HG02870 (cell line): ENCODE measurements around the gene MRPL9.
A peak's percentile ranks its signal among the peaks of the same experiment; 100 is the strongest.

ENCODE experiments used
- ATAC-seq: cut with Tn5 transposase; IDR thresholded peaks from one replicate; pipeline ENCODE4 v1.9.1; 2021; ENCODE audit warnings: mild to moderate bottlenecking, moderate library complexity; ENCODE audit not compliant: unreplicated experiment

MRPL9 gene

DNA sequence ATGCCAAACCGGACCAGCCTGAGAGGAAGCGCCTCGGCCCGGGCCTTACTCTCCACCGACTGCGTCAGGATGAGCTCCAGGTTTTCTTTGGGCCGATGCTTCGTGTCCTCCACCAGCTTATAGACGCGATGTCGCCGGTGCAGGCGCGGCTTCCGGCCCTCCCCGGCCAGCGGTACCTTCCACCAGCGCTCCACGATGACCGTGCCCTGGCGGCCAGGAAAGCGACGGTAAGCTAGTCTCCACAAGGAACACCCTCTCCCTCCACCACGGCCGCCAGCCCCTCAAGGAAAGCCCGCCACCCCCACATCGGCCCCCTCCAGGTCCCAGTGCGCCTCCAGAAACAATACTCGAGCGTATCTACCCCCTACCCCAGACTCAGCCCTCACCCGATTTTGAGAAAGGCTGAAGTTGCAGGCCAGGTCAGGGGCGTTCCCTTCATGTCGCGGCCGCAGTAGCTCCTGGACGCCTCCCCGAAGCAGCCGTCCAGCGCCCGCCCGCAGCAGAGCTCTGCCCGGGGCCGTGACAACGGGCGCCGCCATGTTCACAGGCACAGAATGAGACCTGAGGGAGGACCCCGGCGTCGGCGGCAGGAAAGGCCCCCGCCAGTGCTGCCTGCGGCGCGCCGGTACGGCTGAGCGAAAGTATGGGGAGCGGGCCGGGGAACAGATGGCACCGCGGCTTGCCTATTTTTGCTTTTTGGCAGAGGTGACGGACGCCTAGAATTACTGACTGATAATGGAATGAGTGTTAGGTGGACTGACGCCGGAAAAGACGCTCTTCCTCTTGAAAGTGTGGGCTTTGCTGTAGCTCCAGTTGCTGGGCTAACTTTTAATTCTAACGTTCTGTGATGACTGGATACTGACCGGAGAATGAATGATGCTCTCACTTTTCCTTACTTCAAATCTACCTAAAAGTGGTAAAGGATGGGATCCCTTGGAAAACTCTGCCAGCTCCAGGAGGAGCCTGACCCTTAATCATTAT is at the start of gene MRPL9:
Gene MRPL9 (minus strand): TSS at position 556 of the 981 bp plus-strand sequence. CDS start 17 bp downstream, at position 539.
- ATAC-seq, result peak; percentile 90

DNA sequence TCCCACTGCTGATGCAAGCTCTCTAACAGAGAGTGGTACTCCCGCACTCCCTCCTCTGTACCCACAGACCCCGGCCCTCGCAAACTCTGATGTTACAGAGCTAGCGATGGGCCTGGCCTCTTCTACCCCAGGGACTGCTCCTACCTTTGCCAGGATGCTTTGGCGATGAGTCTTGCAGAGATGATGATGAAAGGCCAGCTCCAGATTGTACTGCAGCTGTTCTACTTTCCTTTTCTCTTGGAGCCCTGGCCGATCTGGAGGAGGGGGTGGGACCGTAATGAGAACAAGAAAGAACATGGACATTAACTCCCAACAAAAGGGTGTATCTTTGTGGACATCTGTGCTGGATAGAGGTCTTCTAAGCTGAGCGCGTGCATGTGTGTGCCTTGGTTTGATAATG is 47.9 kb upstream of the MRPL9 start:
- no peak for ATAC-seq

DNA sequence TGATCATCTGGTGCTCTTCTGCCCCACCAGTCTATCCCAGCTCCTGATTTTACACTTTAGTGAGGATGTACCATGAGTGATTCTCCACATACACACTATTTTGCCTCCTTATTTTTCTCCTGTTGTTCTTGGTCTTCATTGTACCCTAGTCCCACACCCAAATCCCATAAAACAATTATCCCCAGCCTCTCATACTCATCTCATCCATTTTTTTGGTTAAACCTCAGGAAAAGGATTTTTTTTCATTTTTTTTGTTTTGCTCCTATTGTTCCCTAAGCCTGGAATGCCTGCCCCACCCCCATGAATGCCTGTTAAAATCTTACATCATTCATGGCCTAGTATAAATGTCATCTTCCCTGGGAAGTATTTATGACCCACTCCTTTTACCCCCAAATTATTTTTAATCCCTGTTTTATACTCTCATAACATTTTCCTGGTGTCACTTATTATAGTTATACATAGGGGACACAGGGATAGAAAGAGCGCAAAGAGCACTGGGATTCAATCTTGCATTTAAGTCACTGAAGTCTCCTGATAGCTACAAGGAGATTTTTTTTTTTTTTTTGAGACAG is 46.8 kb upstream of the MRPL9 start:
- ATAC-seq, result no peak

DNA sequence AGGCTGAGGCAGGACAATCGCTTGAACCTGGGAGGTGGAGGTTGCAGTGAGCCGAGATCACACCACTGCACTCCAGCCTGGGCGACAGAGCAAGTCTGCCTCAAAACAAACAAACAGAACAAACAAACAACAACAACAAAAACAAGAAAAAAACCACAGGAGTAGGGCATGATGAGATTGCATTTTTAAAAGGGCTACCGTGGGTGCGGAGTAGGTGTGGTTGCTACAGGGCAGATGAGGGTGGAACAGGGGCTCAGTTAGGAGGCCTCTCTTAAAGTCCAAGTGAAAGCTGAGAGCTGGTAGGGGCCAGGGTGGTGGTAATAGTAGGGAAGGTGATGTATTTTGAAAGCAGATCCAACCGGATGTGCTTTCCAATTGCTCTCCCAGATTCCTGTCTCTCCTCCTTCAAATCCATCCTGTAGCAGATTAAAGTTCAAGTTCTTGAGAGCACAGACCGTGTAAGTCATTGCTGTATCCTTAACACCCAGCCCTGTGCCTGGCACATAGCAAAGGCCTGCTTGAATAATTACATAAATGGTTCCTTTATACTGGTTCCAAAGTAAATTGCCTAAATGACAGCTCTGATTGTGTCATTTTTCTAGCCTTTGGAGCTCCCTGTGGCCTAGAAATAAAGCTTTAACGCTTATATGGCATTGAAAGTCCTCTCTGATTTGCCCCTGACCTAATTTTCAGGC is 46.1 kb upstream of the MRPL9 start:
- ATAC-seq, result no peak

DNA sequence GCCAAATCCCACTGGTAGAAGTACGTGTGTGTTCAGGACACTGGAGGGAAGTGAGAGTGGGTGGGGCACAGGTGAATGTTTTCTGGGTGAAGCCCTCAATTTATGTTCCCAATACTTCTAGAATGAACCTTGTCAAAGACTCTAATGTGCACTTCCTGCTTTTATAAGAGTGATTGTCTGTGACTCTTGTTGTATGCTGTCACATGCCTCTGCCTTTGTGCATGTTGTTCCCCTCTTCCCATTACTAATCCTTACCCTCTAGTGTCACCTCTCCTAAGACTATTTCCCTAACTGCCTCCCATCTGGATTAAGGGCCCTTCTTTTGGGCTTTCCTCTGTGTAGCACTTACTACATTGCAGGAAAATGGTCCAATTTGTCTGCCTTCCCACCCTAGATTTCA is 44.5 kb upstream of the MRPL9 start:
- no peak for ATAC-seq

DNA sequence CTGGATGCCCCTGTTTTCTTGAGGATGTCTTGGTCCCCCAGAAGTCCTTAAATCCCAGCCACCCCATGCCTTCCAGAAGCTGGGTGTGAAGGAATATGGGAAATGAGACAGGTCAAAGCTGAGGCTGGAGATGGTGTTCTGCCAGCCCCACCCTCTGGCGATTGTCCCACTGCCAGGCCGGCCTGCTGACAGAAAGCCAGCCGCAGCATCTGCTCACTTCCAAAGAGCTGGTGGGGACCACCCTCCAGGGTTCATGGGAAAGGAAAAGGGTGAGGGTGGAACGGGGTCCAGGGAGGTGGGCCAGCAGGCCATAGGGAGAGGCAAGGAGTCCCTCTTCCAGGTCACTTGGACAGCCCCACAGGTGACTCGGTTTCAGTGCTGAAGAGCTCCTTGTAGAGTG is 43.8 kb upstream of the MRPL9 start:
- no peak for ATAC-seq

DNA sequence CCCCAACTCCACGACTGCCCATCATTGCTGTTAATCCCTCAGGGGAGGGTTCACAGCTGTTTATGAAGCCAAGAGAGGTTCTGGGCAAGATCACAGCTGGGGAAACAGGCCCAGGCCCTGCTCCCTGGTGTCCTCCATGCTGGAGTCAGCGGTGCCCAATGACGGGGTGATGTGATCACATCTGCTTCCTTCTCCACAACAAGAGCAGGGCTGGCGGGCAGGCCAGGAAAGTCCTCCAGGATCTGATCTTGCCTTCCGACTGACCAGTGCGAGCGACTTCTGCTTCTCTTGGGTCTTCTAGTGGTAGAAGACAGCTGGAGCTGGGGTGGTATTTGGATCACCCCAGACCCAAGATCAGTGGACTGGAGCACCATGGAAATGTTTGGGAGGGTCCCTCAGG is 42.9 kb upstream of the MRPL9 start:
- no peak for ATAC-seq

DNA sequence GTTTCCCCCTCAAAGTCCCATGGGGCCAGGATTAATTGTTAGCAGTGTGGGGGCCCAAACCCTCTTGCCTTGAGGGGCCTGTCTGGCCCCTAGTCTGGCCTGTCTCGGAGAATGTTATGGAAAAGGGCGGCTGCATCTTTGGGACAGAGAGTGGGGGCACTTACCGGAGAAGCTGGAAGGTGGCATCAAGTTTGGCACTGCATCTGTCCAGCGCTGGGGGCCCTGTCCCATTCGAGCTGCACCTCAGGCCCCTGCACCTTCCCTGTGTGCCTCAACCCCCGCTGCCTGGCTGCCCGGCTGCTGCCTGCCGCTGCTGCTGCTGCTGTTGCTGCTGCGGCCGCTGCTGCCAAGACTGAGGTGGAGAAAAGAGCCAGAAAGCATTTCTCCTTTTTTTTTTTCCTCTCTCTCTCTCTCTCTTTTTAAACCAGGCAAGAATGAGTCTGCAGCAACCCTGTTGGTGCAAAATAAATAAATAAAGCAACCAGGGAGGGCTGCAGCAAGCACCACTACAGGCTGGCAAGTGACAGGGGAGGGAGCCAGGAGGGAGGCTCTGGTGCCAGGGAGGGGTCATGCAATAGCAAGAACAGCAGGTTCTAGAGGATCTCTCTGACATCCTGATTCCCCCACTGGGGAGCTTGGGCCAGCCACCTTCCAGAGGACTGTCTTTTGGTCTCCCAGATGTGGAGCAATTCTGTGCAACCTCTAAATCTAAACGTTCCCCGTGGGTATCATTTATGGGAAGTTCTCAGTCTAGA is 41.9 kb upstream of the MRPL9 start, which contains the start of gene LINGO4:
Gene LINGO4 (minus strand): TSS at position 354 of the 755 bp plus-strand sequence. CDS start 2,715 bp downstream, outside the sequence.
- no peak for ATAC-seq

DNA sequence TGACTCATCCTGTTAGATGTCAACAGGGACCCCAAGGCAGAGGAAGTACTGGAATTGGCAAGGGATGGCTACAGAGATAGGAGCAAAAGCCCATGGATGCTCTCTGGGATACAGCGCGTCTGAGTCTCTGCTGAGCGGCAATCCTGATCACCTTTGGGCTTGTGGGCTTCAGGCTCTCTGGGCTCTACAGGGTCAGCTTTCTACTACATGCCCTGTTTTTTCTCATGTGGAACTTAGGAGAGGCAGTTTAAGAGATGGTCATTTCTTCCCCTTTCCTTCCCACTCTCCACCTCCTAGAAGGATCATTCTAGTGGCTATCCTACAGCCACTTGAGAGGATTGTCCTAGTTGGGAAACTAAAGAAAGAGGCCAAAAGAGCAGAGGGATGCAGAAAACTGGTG is 40.6 kb upstream of the MRPL9 start:
- no peak for ATAC-seq

DNA sequence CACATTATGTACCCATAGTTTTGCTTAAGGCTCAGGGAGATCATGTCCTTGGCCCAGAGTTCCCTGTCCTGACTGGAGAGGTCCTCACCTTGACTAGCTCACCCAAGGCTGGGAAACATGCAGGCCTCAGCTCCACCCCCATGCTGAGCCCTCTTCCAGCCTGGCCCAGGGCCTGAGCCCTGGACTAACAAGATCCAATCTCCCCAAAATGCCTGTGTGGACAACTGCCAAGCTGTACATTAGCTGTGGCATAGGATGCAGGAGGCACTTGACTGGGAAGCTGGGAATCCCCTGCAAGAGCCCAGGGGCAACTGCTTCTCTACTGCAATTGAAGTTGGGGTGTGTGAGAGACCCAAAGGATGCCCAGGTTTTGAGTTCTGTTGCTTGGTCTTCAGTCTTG is 39.9 kb upstream of the MRPL9 start:
- ATAC-seq, result no peak

DNA sequence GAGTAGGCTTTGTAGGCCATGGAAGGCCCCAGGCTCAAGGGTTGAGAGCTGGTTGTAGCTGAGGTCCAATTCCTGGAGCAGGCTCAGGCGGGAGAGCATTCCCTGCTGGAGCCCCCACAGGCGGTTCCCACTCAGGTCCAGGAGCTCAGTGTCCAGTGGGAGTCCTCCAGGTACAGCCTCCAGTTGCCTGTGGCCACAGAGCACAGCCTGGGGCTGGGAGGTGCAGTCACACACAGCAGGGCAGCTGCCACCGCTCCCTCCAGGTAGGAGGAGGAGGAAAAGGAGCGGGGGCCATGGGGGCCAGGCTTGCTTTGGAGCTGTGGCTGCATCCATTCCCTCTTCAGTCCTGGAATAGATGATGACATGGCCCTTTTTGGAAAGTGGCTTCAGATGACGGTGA is 39.1 kb upstream of the MRPL9 start:
- ATAC-seq, result no peak

DNA sequence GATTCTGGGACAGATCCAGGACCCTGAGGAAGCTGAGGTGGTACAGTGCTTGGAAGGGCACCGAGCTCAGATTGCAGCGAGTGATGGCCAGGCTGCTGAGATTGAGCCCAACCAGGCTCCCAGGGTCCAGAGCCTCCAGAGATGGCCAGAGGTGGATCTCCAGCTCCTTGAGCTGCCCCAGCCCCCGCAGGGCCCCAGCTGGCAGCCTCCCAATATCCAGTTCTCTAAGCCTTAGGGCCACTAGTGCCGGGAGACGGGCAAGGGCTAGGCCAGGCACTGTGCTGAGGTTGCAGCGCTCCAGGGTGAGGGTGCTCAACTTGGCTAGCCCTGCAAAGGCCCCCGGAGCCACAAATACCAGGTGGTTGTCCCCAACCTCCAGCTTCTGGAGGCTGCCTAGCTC is 38.5 kb upstream of the MRPL9 start:
- no peak for ATAC-seq

DNA sequence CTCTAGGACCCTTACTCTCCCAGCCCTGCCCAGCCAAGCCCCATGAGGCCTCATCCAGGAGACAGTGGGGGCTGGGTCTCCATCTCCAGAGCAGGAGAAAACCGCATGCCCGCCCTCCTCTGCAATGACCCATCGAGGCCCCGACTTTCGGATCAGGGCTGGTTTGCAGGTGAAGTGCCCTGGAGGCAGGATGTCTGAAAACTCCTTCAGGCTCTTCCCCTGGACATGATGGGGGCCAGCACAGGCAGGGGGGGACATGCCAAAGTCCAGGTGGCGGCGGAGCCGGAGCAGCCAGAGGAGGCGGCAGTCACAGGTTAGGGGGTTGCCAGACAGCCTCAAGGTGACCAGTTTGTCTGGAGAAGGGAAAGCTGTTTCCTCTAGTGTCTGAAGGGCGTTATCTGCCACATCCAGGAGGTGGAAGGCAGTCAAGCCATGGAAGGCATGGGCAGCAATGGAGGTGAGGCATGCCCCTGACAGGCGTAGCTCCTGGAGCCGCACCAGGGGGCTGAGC is 38.1 kb upstream of the MRPL9 start:
- ATAC-seq, result no peak

DNA sequence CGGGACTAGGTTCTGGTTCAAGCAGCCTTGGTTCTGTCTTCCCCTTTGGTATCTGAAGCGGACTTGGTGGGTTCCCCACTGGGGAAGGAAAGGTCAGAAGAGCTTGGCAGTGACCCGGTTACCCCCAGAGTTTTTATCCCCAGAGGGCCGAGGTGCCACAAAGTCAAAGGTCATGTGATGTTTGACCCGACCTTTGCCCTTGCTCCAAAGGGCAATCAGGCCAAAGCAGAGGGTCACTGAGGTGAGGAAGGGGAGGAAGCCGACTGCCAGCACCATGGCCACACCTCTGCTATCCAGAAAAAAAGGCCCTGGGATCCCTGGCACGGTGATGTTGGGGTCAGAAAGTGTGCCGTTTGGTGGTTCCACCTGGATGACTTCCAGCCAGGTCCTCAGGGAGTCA is 37.5 kb upstream of the MRPL9 start:
- no peak for ATAC-seq

DNA sequence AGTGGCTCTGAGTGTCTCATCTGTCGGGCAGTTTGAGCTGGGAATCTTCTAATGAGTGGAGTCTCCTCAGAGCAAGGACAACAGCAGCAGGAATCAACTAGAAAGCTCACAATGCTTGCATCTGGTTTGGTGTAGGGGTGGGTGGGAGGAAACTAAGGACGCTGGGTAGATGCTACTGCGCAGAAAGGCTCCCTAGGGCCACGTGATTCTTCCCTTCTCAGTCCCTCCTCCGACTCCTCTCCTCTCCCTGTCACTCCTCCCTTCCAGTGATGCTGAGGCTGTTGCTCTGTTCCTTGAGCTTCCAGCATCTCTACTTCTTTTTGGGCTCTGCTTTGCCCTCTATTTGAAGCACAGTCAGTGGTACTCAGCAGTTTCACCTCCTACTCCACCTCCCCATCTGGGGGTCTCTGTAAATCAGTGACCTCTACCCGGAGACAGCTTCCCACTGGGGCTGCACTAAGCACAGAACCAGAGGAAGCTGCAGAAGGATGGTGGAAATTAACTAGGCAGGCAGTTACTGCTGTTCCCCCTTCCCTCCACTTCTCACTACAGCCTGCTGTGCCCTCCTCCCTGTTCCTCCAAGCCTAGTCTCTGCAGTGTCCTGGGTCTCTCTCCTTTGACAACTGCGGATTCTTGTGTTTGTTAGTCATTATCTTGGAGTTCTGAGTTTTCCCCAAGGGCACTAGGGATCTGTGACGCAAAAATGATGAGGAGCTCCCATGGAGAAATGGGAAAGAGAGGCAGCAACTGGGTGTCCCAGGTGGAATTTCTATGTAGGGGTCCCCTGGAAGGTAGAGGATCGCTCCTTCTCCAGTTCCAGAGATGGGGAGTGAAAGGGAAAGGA is 36.1 kb upstream of the MRPL9 start:
- no peak for ATAC-seq

DNA sequence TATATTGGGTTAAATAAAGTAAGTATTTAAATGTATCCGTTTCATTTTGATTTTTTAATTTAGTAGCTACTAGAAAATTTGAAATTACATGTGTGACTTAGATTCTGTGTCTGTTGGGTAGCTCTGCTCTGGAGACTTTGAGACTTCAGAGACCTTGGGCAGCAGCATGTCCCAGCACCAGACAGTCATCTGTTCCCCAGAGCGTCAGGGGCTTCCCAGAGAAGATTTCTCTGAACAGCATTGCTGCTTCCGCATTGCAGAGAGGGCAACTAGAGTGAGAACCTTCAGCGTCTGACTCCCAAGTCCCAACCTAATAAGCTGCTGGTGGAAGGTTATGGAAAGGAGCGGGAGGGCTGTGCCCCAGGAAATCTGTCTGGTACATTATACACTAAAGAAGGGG is 35.3 kb upstream of the MRPL9 start:
- ATAC-seq, result no peak

DNA sequence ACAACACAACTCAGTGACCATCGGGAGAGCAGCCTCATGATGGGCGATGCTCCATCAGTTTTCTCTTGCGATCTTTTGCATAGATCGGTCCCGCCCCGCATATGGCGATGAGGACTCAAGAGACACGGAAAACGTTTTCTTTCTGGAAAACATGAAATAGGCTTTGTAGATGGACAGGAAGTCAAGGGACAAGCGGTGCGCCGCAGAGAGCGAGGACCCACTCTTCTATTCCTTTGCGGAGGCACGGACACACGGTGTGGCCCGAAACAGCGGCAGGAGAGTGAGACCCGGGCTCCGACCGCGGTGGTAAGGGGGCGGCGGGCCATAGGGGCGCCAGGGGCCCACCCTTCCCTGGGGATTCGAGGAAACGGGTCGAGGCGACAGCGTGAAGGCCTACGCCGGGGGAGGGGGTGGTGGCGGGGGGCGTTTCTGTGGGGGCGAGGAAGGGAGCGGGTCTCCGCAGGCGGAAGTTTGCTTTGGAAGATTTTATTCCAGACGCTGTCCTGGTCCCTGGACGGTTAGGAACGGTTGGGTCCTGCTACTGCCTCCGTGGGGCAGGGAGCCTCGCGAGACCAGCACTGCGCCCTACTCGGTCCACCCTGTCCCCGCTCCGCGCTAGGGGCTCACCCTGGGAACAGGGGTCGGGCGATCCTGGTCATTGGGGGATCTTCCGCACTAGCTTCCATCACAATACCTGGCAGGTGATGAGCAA is 27.8 kb upstream of the MRPL9 start:
- ATAC-seq, result no peak

DNA sequence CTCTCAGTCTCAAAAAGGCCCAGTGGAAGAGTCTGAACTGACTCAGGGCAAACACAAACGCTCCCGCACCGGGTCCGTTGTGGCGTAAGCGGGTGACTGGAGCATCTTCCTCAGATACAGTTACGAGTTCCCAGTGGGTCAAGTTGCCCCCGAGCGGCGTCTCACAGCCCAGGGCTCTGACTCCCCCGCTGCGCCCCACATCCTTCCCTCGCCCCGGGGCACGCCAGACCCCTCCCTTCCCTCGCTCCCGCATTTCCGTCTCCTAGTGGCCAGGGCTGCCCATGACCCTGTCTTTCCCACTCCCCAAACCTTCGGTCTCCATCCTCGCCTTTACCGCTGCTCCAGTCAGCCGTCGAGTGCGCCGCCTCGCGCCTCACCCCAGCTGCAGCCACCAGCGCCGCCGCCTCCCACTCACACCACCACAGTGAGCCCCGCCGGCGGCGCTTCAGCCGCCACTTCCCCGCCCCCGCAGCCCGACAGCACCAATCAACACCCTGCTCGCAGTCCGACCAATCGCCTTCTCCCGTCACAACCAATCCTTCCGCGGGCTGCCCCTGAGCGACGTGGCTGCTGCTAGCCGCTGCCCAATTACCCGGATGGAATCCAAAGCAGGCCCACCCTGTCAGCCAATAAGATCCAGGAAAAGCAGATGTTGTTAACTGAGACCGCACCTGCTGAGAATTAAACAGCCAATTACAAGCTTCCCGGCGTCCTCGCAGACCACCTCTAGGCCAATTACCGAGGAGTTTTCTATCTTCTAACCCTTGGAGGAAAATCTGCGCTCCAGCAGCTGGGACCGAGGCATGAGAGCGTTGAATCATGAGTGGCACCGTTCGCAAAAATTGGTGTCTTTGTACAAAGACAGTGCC is 27.0 kb upstream of the MRPL9 start, which contains the start of gene TDRKH:
Gene TDRKH (minus strand): TSS at position 430 of the 869 bp plus-strand sequence. CDS start 7,478 bp downstream, outside the sequence.
- ATAC-seq, result peak; percentile 96
